ENCODE data around the gene SH3TC1.

The SH3TC1 gene

GRCh38 chr4:8182858-8183725 is 16.0 kb upstream of the SH3TC1 start:
- TF ChIP-seq, protein P1, sequence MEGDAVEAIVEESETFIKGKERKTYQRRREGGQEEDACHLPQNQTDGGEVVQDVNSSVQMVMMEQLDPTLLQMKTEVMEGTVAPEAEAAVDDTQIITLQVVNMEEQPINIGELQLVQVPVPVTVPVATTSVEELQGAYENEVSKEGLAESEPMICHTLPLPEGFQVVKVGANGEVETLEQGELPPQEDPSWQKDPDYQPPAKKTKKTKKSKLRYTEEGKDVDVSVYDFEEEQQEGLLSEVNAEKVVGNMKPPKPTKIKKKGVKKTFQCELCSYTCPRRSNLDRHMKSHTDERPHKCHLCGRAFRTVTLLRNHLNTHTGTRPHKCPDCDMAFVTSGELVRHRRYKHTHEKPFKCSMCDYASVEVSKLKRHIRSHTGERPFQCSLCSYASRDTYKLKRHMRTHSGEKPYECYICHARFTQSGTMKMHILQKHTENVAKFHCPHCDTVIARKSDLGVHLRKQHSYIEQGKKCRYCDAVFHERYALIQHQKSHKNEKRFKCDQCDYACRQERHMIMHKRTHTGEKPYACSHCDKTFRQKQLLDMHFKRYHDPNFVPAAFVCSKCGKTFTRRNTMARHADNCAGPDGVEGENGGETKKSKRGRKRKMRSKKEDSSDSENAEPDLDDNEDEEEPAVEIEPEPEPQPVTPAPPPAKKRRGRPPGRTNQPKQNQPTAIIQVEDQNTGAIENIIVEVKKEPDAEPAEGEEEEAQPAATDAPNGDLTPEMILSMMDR (IDR thresholded peaks at IDR 0.05; ENCODE audit: insufficient read depth, low read length), result no peak
- TF ChIP-seq GABPA (IDR thresholded peaks at IDR 0.05; ENCODE audit: low read depth), result no peak
- no peak for TF ChIP-seq POLR2AphosphoS5 (IDR thresholded peaks at IDR 0.05; ENCODE audit: low read depth)
- no peak for TF ChIP-seq SPI1 (IDR thresholded peaks at IDR 0.05; ENCODE audit: borderline replicate concordance, low read depth)
- no peak for TF ChIP-seq REST (IDR thresholded peaks at IDR 0.05; ENCODE audit: insufficient replicate concordance, low read depth)
- DNase-seq (ENCODE audit: low read depth in 1 of 2, low spot score in 1 of 2), result no peak
- Histone ChIP-seq H3K27ac (replicated peaks) (no peak overlapping the region), H3K27me3 (ENCODE audit: insufficient read depth, poor library complexity, severe bottlenecking) (no peaks in the 10 kb centered on the region), H3K4me3 (replicated peaks; ENCODE audit: insufficient read depth, low read length) (no peak overlapping the region)

- no peak for DNase-seq (ENCODE audit: low read depth in 1 of 2, low spot score in 1 of 2)
- TF ChIP-seq REST (IDR thresholded peaks at IDR 0.05; ENCODE audit: insufficient replicate concordance, low read depth) (no peak), GABPA (IDR thresholded peaks at IDR 0.05; ENCODE audit: low read depth) (no peak), SPI1 (IDR thresholded peaks at IDR 0.05; ENCODE audit: borderline replicate concordance, low read depth) (no peak), POLR2AphosphoS5 (IDR thresholded peaks at IDR 0.05; ENCODE audit: low read depth) (no peak)
- TF ChIP-seq, protein P1 (IDR thresholded peaks at IDR 0.05; ENCODE audit: insufficient read depth, low read length), result no peak
- H3K27ac ChIP-seq (replicated peaks), result no peak overlapping the region
Measured at GRCh38 chr4:8184061-8184460, 15.0 kb upstream of the SH3TC1 start.

DNA sequence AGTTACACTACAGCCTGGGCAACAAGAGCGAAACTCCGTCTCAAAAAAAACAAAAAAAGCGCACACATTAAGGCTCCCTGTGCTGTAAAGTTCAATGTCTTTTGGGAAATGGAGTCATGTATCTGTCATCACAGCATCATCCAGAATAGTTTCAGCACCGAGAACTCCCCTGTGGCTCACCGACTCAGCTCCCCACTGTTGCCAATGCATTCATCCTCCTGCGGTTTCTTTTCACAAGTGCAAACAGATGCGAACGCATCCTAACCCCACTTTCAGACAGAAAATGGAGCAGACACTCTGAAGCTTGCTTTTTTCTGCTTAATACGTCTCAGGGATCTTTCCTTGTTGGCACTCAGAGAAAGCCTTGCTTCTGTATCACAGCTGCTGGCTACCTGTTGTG is 13.8 kb upstream of the SH3TC1 start:
- H3K27ac ChIP-seq (replicated peaks), result no peak overlapping the region
- no peaks in the 10 kb centered on the region for H3K27me3 ChIP-seq (ENCODE audit: insufficient read depth, poor library complexity, severe bottlenecking)
- no peak for DNase-seq (ENCODE audit: low read depth in 1 of 2, low spot score in 1 of 2)
- TF ChIP-seq POLR2AphosphoS5 (IDR thresholded peaks at IDR 0.05; ENCODE audit: low read depth), result no peak
- H3K4me3 ChIP-seq (replicated peaks; ENCODE audit: insufficient read depth, low read length), result no peak overlapping the region

More at GRCh38 chr4:8184061-8184460, 15.0 kb upstream of the SH3TC1 start:
- Histone ChIP-seq H3K27me3 (ENCODE audit: insufficient read depth, poor library complexity, severe bottlenecking) (no peaks in the 10 kb centered on the region), H3K4me3 (replicated peaks; ENCODE audit: insufficient read depth, low read length) (no peak overlapping the region)

GRCh38 chr4:8185930-8186329 is 13.2 kb upstream of the SH3TC1 start:
- TF ChIP-seq REST (IDR thresholded peaks at IDR 0.05; ENCODE audit: insufficient replicate concordance, low read depth) (no peak), GABPA (IDR thresholded peaks at IDR 0.05; ENCODE audit: low read depth) (no peak), SPI1 (IDR thresholded peaks at IDR 0.05; ENCODE audit: borderline replicate concordance, low read depth) (no peak), POLR2AphosphoS5 (IDR thresholded peaks at IDR 0.05; ENCODE audit: low read depth) (no peak)
- TF ChIP-seq, protein P1 (IDR thresholded peaks at IDR 0.05; ENCODE audit: insufficient read depth, low read length), result no peak
- Histone ChIP-seq H3K27me3 (ENCODE audit: insufficient read depth, poor library complexity, severe bottlenecking) (no peaks in the 10 kb centered on the region), H3K27ac (replicated peaks) (no peak overlapping the region), H3K4me3 (replicated peaks; ENCODE audit: insufficient read depth, low read length) (no peak overlapping the region)
- no peak for DNase-seq (ENCODE audit: low read depth in 1 of 2, low spot score in 1 of 2)
